H9 (cell line): ENCODE results near the gene PLCXD1. TPM values are rescaled to one million over a fixed set of nuclear protein-coding genes. Genes with fewer than 3 reads are reported as not detected.

Experiments
- DNase-seq: peaks from one replicate; pipeline ENCODE4 v3.0.0-alpha.2; 2017
- H2AFZ ChIP-seq: one replicate; pipeline ENCODE4 v1.6.1; 2013; ENCODE audit warnings: mild to moderate bottlenecking, low read length, control low read depth, moderate library complexity
- H2AK5ac ChIP-seq: 2 replicates; pipeline ENCODE4 v1.6.1; 2013; ENCODE audit warnings: low read length, control low read depth, mixed read lengths; ENCODE audit not compliant: insufficient read length
- H2BK120ac ChIP-seq: one replicate; pipeline ENCODE4 v1.6.1; 2013; ENCODE audit warnings: low read depth, mild to moderate bottlenecking, low read length, control low read depth, inconsistent platforms; ENCODE audit not compliant: poor library complexity, severe bottlenecking
- H2BK12ac ChIP-seq: 2 replicates; pipeline ENCODE4 v1.6.1; 2013; ENCODE audit warnings: low read length, control low read depth, mixed read lengths, low read depth; ENCODE audit not compliant: insufficient read length
- H2BK15ac ChIP-seq: 2 replicates; pipeline ENCODE4 v1.6.1; 2013; ENCODE audit warnings: low read depth, low read length, control low read depth
- H2BK20ac ChIP-seq: one replicate; pipeline ENCODE4 v1.6.1; 2013; ENCODE audit warnings: low read depth, mild to moderate bottlenecking, low read length, control low read depth, inconsistent platforms; ENCODE audit not compliant: poor library complexity, severe bottlenecking
- H2BK5ac ChIP-seq: 2 replicates; pipeline ENCODE4 v1.6.1; 2013; ENCODE audit warnings: low read length, control low read depth, mixed read lengths; ENCODE audit not compliant: insufficient read length
- H3K14ac ChIP-seq: 2 replicates; pipeline ENCODE4 v1.6.1; 2013; ENCODE audit warnings: low read length, control low read depth; ENCODE audit not compliant: insufficient read depth
- H3K18ac ChIP-seq: 2 replicates; pipeline ENCODE4 v1.6.1; 2013; ENCODE audit warnings: low read depth, mild to moderate bottlenecking, mixed read lengths, low read length, control low read depth; ENCODE audit not compliant: insufficient read length
- H3K23ac ChIP-seq: 2 replicates; pipeline ENCODE4 v1.6.1; 2013; ENCODE audit warnings: low read length, control low read depth, mixed read lengths, low read depth; ENCODE audit not compliant: insufficient read length
- H3K23me2 ChIP-seq: 2 replicates; pipeline ENCODE4 v1.6.1; 2013; ENCODE audit warnings: low read depth, mild to moderate bottlenecking, mixed read lengths, low read length, control low read depth; ENCODE audit not compliant: insufficient read length, poor library complexity, severe bottlenecking
- H3K27ac ChIP-seq: 2 replicates; pipeline ENCODE4 v1.5.1; 2013; ENCODE audit warnings: low read length, control low read depth, mixed read lengths, low read depth; ENCODE audit not compliant: insufficient read length
- H3K27me3 ChIP-seq: 2 replicates; pipeline ENCODE4 v1.6.1; 2013; ENCODE audit warnings: low read length, control low read depth, inconsistent platforms; ENCODE audit not compliant: insufficient read depth
- H3K4ac ChIP-seq: 2 replicates; pipeline ENCODE4 v1.6.1; 2013; ENCODE audit warnings: low read depth, mild to moderate bottlenecking, control low read depth, inconsistent platforms, low read length, moderate library complexity
- H3K4me1 ChIP-seq: 2 replicates; pipeline ENCODE4 v1.6.1; 2013; ENCODE audit warnings: low read length, control low read depth, inconsistent platforms; ENCODE audit not compliant: insufficient read depth
- H3K4me2 ChIP-seq: 2 replicates; pipeline ENCODE4 v1.6.1; 2013; ENCODE audit warnings: low read length, control low read depth, mixed read lengths; ENCODE audit not compliant: insufficient read length, insufficient read depth
- H3K56ac ChIP-seq: 2 replicates; pipeline ENCODE4 v1.6.1; 2013; ENCODE audit warnings: low read depth, mild to moderate bottlenecking, mixed read lengths, low read length, control low read depth; ENCODE audit not compliant: insufficient read length
- H3K79me1 ChIP-seq: 2 replicates; pipeline ENCODE4 v1.6.1; 2013; ENCODE audit warnings: low read depth, mild to moderate bottlenecking, moderate library complexity, low read length, control low read depth, inconsistent platforms; ENCODE audit not compliant: insufficient read depth, poor library complexity, severe bottlenecking
- H3K79me2 ChIP-seq: 2 replicates; pipeline ENCODE4 v1.6.1; 2013; ENCODE audit warnings: low read length, control low read depth, inconsistent platforms; ENCODE audit not compliant: insufficient read depth
- H3K9ac ChIP-seq: 2 replicates; pipeline ENCODE4 v1.6.1; 2013; ENCODE audit warnings: low read length, control low read depth, mixed read lengths; ENCODE audit not compliant: insufficient read length; ENCODE audit errors: extremely low read depth
- H3K9me3 ChIP-seq: one replicate; pipeline ENCODE4 v1.6.1; 2013; ENCODE audit warnings: low read depth, low read length, inconsistent platforms; ENCODE audit not compliant: control insufficient read depth
- H3T11ph ChIP-seq: one replicate; pipeline ENCODE4 v1.6.1; 2013; ENCODE audit warnings: mild to moderate bottlenecking, low read length, control low read depth, inconsistent platforms
- H4K20me1 ChIP-seq: one replicate; pipeline ENCODE4 v1.6.1; 2013; ENCODE audit not compliant: control insufficient read depth, insufficient read length, insufficient read depth
- H4K5ac ChIP-seq: 2 replicates; pipeline ENCODE4 v1.6.1; 2013; ENCODE audit warnings: low read depth, mild to moderate bottlenecking, mixed read lengths, low read length, control low read depth; ENCODE audit not compliant: insufficient read length
- H4K8ac ChIP-seq: replicated peaks from 2 replicates; pipeline ENCODE4 v1.6.1; 2013; ENCODE audit warnings: low read length, control low read depth, mixed read lengths, low read depth; ENCODE audit not compliant: insufficient read length
- H4K91ac ChIP-seq: 2 replicates; pipeline ENCODE4 v1.6.1; 2013; ENCODE audit warnings: low read depth, mild to moderate bottlenecking, moderate library complexity, mixed read lengths, low read length, control low read depth; ENCODE audit not compliant: insufficient read length
- H3K27ac Mint-ChIP-seq, 3 experiments: 2 replicates in 2 of 3; 3 replicates in 1 of 3; pipeline ENCODE4 v1.8.0; 2020 to 2021; ENCODE audit warnings: mixed read lengths in 3 of 3, mild to moderate bottlenecking in 1 of 3, moderate library complexity in 1 of 3
- H3K27me3 Mint-ChIP-seq: 2 replicates; pipeline ENCODE4 v1.8.0; 2021; ENCODE audit warnings: low read depth, mild to moderate bottlenecking, moderate library complexity, mixed read lengths
- H3K36me3 Mint-ChIP-seq, 3 experiments: 2 replicates in 2 of 3; 3 replicates in 1 of 3; pipeline ENCODE4 v1.8.0; 2020 to 2021; ENCODE audit warnings: low read depth in 3 of 3, mixed read lengths in 3 of 3; ENCODE audit not compliant: insufficient read depth in 1 of 3
- H3K4me1 Mint-ChIP-seq, 2 experiments: 2 replicates each; pipeline ENCODE4 v1.8.0; 2020; ENCODE audit warnings: mixed read lengths in 2 of 2
- H3K4me3 Mint-ChIP-seq, 2 experiments: 2 replicates in 1 of 2; 3 replicates in 1 of 2; pipeline ENCODE4 v1.8.0; 2020 to 2021; ENCODE audit warnings: mild to moderate bottlenecking in 2 of 2, mixed read lengths in 2 of 2, moderate library complexity in 1 of 2
- H3K9me3 Mint-ChIP-seq, 2 experiments: 2 replicates in 1 of 2; 3 replicates in 1 of 2; pipeline ENCODE4 v1.8.0; 2020; ENCODE audit warnings: mild to moderate bottlenecking in 2 of 2, mixed read lengths in 2 of 2, moderate library complexity in 1 of 2
- WGBS: extraction: QIAGEN DNeasy Blood & Tissue Kit; methylation state at CpG from one replicate; pipeline ENCODE4 v1.1.7; 2013; ENCODE audit warnings: missing lambda C conversion rate, low lambda C conversion rate, mixed read lengths; ENCODE audit not compliant: insufficient read length; ENCODE audit errors: extremely low coverage; 5-methylcytosine and 5-hydroxymethylcytosine counted together
- total RNA-seq: library from RNA; stranded (reverse); gene quantifications from 2 replicates; pipeline ENCODE4 v1.2.1, GENCODE V29; 2021
- TF ChIP-seq, protein P1 (sequence below): fragments of 200-600 bp; sonication (generic); conservative IDR thresholded peaks from 3 replicates; pipeline ENCODE4 v1.8.0; 2021; ENCODE audit warnings: antibody characterized with exemption, mild to moderate bottlenecking

Gene PLCXD1
- total RNA-seq, 1 experiment from 2014 or later: 96.5 TPM

DNA sequence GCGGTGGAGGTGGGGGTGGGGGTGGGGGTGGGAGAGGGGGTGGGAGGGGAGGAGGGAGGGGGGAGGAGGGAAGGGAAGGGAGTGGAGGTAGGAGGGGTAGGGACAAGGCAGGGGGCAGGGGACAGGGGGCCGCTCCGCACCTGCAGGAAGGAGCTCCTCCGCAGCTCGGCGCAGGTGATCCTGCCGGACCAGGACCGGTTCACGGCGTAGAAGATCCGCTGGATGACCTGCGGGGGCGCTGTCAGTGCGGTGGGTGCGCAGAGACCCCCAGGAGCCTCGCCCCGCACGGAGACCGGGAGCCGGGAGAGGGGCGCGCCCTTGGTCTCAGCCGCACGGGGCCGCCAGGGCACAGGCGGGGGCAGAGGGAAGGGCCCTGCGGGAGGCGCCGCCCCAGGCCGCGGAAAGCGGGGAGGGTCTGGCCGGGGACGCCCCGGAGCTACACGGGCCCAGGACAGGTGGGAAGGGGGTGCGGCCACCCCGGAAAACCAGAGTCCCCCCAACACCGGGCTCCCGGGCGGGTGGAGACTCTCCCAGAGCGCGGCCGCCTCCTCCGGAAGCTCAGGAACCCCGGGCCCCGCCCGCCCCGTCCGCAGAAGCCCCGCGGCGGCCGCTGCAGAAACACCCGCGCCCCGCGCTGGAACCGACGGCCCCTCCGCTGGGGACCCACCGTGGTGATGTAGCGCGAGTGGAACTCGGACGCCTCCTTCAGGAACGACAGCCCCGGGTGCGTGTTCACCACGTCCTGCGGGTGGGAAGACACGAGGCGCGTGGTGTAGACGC lies 65.0 kb downstream of the PLCXD1 start:
- Mint-ChIP-seq H3K27ac (no peak overlapping the region), H3K4me3 (no peak overlapping the region), H3K36me3 (peaks cover 11 to 45% (median 43%) of the 10 kb centered on the region in 3 experiments; a peak in 6 of 7 replicates), H3K4me1 (peaks cover 0 to 6% of the 10 kb centered on the region in 2 experiments; a peak in 1 of 4 replicates), H3K27me3 (no peaks in the 10 kb centered on the region), H3K9me3 (peaks cover 0 to 2% of the 10 kb centered on the region in 2 experiments; a peak in 2 of 5 replicates)
- Histone ChIP-seq H3K18ac (no peak overlapping the region), H2BK15ac (no peak overlapping the region), H3K14ac (no peak overlapping the region), H3K23ac (no peak overlapping the region), H3T11ph (no peak overlapping the region), H3K27me3 (no peaks in the 10 kb centered on the region), H3K27ac (no peak overlapping the region), H4K8ac (no peak overlapping the region), H3K79me1 (peaks cover 3% of the 10 kb centered on the region), H2BK20ac (no peak overlapping the region), H3K9ac (no peak overlapping the region), H2AK5ac (no peak overlapping the region), H3K4me2 (no peak overlapping the region), H3K23me2 (no peaks in the 10 kb centered on the region), H2BK120ac (no peak overlapping the region), H2BK12ac (no peak overlapping the region), H3K9me3 (no peaks in the 10 kb centered on the region), H3K4ac (no peak overlapping the region), H4K91ac (no peak overlapping the region), H2AFZ (no peak overlapping the region), H3K4me1 (no peaks in the 10 kb centered on the region), H4K5ac (no peak overlapping the region), H3K79me2 (no peaks in the 10 kb centered on the region; the same call in 1 of the 2 replicates), H2BK5ac (no peak overlapping the region), H4K20me1 (no peaks in the 10 kb centered on the region), H3K56ac (no peak overlapping the region)
- WGBS: no CpG with 5 or more reads among the region's 75 CpGs
- DNase-seq: no peak
- TF ChIP-seq, protein P1, sequence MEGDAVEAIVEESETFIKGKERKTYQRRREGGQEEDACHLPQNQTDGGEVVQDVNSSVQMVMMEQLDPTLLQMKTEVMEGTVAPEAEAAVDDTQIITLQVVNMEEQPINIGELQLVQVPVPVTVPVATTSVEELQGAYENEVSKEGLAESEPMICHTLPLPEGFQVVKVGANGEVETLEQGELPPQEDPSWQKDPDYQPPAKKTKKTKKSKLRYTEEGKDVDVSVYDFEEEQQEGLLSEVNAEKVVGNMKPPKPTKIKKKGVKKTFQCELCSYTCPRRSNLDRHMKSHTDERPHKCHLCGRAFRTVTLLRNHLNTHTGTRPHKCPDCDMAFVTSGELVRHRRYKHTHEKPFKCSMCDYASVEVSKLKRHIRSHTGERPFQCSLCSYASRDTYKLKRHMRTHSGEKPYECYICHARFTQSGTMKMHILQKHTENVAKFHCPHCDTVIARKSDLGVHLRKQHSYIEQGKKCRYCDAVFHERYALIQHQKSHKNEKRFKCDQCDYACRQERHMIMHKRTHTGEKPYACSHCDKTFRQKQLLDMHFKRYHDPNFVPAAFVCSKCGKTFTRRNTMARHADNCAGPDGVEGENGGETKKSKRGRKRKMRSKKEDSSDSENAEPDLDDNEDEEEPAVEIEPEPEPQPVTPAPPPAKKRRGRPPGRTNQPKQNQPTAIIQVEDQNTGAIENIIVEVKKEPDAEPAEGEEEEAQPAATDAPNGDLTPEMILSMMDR: peak; percentile 39; the same call in 2 of the 3 replicates
